HG02970 (cell line): Measurements from ENCODE around the gene WIPF3.

ENCODE experiments used
- ATAC-seq: cut with Tn5 transposase; IDR thresholded peaks from one replicate; pipeline ENCODE4 v1.9.1; 2021; ENCODE audit warnings: mild to moderate bottlenecking, moderate library complexity, moderate number of reproducible peaks; ENCODE audit not compliant: unreplicated experiment, low FRiP score

The WIPF3 gene

DNA sequence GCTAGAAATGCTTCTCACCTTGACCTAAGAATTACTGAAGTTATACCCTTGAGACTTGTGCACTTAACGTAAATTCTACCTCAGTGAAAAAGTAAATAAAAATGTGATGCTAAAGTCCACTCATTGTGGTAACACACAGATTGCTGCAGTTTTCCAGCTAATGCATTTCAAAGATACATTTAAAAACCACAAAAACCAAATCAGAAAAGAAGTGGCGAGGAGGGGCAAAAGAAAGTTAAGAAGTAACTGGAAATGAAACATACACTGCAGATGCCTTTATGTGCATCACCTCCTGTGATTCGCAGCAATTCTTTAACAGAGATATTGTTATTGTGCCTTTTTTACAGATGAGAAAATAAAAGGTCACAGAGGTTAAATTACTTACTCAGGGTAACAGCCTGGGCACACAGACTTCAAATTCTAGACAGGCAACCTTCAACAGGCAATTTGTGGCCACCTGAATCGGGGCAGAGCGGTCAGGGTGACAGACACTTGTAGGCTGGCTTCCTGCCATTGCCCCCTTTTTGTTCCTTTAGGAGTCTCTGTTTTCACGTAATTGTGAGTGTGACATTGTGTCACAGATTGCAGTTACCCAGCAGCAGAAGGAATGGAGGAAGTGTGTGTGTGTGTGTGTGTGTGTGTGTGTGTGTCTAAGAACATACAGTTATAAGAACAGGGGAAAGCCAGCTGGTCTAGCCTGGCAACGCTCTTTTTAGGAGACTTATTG, 1.9 kb downstream of the WIPF3 start:
- ATAC-seq: no peak

DNA sequence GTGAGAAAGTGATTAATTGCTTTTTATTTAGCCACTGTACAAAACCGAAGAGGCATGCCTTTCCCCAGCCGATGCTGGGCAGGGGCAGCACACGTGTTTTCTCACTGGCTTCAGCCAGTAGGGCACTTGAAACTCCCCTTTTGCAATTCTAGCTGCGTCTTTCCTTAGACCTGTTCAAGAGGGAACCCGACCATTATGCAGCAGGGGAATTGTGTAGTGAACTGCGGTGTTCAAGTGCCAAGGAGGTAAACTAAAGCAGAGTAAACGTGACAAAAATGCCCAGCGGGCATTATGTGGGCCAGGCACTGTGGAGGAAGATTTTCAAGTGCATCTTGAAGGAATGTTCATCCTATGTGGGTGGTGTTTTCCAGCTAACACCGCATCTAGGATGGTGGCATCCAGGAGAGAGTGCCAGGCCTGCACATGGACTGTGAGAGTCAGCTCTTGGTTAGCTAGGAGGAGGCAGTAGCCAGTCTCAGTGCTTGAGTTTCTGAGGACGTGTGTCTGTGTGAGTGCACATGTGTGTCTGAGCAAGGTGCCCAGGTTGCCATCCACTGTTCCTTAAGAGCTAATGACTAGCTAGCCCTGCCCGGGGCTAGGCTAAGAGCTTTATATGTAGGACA, 3.3 kb downstream of the WIPF3 start:
- no peak for ATAC-seq

DNA sequence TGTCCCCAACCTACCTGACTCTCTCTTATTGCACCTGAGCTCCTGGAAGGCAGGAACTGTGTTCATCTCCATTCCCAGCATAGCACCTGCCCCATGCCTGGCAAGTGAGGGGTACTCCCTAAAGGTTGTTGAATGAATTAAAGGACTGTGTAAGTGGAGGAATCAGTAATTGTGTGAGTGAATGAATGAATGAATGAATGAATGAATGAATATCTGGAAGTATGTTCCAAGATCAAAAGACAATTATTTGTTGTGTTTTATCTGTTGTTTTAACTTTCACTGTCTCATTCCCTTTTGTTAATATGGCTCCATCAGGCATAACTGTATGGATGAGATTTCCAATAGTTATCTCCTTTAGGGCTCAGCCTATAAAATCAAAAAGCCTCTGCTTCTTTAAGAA, 4.0 kb downstream of the WIPF3 start:
- no peak for ATAC-seq

DNA sequence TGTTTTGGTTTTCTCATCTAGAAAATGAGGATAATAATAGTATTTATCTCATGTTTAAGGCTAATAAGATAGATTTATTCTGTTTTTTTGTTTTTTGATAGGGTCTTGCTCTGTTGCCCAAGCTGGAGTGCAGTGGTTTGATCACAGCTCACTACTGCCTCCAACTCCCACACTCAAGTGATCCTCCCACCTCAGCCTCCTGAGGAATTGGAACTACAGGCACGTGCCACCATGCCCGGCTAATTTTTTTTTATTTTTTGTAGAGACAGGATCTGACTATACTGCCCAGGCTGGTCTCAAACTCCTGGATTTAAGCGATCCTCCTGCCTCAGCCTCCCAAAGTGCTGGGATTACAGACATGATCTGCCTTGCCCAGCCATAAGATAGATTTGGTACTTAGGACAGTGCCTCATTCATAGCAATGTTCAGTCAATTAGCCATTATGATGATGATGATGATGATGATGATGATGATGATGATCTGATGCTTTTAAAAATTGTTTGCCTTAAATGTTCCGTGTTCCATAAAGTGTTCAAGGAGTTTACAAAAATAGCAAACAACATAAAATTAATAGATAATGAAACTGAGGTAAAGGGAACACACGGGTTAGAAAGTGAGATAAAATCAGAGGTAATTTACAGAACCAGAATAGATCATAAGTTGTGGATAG, 4.6 kb downstream of the WIPF3 start:
- ATAC-seq: no peak

DNA sequence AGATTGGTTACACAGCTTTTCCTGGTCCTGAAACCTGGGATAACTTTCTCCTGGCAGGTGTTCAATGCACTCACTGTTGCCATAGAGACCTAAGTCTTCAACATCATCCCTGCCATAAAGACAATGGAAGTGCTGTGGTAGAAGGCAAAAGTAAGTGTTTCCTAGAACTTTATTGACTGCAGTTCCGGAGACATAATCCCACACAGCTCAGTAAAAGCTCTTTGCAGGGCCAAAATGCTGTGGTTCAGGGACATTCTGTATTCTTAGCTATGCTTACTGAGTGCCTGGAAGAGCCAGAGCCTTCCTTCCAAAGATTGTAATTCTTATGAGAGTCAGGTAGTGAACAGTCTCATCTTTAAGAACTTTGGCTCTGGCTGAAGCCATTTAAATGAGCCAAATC, 5.3 kb downstream of the WIPF3 start:
- ATAC-seq: no peak

DNA sequence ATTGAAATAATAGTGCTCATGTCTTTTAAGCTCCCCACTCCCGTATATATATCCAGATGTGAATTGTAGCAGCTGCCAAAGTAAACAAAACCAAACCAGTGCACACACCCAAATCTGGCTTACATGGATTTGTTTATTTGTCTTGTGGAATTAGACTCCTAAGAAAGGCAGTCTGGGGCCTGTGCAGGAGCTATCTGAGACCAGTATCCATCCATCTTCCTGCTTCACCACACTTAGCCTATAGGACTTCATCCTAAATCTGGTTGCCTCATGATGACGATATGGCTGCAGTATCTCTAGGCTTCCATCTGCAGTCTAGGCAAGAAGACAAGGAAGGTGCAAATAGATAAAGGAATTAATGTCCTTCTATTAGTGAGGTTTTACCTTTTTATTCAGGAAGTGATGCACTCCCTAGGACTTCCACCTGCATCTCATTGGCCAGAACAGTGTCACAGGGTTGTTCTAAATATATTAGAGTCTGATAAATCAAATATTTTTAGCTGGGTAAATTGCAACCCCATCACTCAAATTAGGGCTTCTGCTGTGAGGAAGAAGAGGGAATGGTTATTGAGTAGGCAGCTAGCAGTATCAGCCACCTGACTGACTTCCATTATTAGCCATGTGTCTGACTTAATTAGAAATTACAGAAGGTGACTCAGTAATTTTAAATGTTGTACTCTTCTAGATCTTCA, 6.0 kb downstream of the WIPF3 start:
- ATAC-seq: no peak

DNA sequence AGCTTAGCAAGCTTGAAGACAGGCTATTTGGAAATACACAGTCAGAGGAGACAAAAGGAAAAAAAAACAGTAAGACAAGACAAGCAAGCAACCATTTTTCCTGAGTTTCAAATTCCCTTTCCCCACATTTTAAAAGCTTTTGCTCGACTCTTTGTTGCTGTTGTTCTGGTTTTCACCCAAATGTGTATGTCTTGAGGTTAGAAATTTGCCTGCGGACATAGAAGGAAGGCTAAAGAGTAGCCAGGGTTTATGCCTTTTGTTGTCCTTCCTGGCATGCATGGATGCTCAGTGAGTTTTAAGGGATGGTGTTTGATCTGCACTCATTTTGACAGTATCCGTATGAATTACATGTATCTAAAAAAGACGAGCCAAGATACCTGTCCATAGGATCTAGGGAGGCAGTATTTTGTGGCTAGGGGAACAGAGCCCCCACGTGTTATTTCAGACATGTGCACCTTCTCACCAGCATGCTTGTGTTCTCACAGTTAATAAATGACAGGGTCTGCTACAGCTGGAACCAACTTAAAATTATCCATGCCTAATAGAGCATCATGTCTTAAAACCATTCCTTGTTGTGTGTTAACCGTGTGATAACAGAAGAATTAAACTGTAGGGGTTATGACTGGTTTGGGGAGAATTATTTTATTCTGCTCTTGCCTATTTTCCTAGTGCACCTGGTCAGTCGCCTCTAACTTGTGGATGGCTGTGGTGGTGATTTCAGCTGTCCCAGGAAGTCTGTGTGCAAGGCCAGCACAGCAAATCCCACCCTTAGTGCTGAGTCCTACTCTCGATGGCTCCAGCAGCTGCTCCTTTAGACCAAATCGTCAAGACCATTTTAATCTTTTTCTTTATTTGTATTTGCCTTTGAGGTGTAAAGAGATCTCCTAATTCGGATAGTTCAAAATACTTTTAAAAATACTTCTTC, 9.1 kb downstream of the WIPF3 start:
- ATAC-seq: no peak

DNA sequence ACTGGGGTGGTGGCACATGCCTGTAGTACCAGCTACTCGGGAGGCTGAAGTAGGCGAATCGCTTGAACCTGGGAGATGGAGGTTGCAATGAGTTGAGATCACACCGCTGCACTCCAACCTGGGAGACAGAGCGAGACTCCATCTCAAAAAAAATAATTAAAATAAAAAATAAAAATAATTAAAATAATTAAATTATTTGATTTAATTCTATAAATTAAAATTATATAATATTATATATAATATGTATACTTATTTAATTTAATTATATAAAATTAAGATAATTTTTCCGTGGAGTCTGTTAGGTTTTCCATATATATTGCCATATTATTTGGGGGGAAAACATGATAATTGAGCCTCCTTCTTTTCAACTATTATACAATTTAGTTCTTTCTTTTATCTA, 12.0 kb downstream of the WIPF3 start:
- ATAC-seq: no peak

DNA sequence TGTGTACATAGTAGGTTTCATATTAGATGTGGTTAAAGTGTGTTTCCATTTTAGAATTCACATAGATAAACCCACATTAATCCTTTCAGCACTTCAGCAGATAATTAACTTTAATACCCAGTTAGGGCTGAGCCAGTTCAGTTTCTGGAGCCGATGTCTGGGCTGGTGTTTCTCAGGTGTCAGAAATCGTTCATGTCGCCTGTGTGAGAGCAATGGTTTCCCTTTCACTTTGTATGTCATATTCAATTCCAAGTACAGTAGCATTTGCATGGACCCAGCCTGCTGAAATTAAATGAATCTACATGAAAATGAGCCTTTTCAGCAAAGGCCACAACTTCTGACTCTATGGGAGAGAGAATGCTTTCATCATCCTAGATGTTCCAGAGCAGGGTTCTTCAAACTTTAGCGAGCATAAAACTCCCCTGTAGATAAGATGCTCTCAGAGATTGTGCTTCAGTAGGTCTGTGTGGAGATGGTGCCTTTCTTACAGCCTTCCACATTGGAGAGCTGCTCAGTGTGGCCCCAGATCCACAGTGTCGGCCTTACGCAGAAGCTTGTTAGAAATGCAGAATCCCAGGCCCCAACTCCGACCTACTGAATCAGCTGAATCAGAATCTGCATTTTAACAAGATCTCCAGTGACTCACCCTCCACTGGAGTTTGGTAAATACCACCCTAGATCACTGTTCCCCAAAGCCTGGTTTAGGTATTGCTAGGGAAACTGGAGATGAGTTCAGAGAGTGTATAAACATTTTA, 19.6 kb downstream of the WIPF3 start:
- ATAC-seq: peak; percentile 82

DNA sequence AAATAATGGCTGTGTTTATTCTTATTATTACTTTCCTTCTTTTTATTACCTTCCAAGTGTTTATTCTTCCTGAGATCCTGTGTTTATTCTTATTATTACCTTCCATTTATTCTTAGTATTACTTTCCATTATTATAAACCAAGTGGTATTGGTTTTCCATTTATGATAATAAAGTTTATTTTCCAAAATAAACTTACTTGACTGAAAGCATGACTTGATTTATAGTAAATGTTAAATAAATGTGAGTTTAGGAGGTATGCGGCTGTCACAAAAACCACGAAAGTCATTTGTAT, 20.2 kb downstream of the WIPF3 start:
- no peak for ATAC-seq

DNA sequence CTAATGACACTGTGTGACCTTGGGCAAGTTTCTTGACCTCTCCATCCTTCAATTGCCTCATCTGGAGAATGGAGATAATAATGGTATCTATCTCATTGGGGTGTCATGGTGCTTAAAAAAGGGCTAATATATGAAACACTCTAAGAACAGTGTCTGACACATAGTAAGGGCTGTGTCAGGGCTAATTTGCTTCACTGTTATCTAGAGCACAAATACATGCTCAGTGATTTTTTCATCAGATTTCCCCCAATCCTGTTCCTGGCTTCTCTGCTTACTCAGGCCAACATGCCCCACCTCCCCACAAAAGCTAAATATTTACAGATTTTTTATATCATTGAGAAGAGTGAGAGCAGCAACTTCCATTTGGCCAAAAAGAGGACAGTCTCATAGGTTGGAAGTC, 20.6 kb downstream of the WIPF3 start:
- no peak for ATAC-seq

DNA sequence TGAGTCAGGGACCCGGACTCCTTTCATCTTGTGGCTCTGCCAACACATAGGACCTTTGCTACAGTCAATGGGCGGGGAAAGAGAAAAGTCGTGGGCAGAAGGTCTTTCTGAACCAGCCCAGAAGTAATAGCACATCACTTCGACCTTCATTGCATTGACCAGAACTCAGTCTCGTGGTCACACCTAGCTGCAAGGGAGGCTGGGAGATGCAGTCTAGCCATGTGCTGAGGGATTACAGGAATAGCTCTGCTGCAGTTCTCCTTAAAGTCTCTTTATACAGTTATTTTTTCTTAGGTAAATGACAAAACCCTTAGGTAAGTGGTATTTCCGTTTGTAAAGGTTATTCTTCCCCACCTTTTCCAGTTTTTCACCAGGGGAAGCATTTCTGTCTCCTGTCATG, 25.4 kb downstream of the WIPF3 start:
- no peak for ATAC-seq

DNA sequence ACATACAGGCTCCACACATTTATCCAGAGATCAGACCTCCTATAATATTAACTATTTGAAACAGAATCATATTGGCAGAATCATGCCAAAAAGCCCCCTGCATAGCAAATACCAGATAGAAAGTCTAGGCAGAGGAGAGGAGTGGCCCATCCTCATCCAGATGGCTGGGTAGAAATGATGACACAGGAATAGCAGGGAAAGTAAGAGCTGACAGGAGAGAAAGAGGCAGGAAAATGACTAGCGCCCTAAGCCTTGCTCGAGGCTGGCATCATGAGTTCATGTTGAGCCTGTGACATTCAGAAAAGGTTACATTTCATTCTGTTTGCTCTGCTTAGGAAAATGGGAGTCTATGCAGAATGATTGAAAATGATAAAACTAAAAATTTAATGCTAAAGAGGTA, 27.6 kb downstream of the WIPF3 start:
- no peak for ATAC-seq

DNA sequence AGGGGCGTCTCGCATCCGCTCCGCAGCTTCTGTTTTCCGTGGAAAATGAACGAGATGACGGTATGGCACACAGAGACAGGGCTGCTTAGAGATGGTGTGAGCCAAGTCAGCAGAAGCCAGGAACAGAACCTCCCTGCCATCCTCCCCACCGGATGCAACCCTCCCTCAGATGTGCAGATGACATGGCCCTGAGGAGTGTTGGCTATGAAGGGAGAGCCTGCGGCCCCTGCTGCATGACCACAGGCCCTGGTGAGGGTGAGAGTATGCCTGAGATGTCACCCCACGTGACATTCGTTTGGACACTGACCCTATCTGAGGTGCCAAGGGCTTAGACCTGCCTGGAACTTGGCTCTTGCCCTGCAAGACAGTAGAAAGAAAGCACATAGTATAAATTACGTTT, 29.4 kb downstream of the WIPF3 start:
- no peak for ATAC-seq

DNA sequence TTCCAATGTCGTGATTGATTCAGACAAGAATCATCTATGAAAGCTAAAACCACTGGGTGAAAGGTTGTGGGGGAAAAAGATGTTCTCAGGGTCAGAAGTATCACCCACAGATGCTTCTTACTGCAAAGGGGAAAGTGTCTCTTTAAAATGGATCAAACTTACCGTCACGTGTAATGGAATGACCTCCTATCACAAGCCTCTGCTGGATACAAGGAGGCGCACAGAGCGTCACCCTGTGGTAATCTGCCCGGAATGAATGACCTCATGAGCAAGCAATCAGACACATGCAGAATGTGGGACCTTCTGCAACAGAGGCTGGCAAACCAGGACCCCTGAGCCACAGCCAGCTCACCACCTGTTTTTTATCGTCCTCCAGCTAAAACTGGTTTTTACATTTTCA, 33.0 kb downstream of the WIPF3 start:
- no peak for ATAC-seq

DNA sequence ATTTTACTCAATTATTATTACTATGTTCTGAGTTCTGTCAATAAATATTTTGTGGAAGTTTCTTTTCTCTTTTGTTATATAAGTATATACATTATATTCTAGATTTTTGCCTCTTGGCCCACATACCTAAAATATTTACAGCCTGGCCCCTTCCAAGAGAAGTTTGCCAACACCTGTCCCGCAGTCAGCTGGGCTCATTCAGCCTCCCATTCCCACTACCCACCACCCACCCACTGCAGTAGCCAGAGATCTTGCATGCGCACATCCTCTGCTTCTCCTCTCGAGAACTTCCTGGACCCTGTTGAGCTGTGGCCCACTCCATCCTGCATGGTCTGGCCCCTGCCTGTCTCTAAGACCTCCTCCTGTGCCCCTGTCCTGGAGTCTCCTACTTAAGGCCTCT, 33.6 kb downstream of the WIPF3 start:
- no peak for ATAC-seq

DNA sequence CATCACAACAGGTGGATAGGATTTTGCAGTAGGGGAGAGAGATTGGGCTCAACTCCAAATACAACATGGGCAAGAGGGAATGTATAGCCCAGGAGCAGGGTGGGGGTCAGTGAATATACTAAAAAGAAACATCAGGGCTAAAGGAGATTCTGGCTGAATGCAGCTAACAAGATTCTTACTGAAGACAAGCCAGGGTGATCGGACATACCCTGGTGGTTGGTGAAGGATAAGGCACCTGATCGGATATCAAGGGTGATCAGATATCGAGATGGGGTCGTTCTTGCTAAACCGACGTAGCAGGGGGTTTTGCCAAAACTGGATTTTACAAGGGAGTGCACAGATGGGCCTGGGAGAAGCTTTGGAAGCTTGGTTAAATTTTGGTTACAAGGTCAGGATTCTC, 34.4 kb downstream of the WIPF3 start:
- no peak for ATAC-seq

DNA sequence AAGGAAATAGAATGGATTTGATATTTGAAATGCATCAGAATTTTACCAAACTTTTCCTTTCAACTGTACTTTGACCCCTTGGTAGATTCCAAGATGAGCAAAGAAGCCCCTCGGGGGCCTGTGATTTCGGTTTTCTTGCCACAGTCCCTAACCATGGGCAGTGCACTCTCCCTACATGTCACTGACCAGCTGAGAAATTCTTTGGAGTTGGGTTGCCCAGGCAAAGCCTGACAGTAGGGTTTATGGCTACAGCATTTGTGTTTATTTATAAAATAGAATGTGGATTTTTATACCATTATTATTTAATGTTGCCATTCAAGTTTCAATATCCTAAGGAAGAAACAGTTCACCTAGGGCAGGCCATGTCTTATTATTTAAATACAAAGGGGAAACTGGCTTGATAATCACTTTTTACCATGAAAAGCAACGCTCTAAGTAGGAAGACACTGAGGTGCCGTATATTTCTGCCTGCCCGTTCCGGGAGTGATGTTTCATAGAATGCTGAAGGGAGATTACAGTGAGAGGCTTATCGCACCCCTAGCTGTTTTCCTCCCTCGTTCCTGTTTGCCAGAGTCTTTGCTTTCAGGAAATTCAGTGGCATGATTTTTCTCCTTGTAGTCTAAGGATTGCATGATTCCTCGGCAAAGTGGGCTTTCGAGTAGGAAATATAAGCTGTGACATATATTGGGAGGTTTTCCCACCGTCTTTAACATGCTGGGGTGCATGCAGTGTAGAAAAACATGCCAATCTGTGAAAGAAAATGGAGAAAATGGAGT, 35.8 kb downstream of the WIPF3 start:
- no peak for ATAC-seq

DNA sequence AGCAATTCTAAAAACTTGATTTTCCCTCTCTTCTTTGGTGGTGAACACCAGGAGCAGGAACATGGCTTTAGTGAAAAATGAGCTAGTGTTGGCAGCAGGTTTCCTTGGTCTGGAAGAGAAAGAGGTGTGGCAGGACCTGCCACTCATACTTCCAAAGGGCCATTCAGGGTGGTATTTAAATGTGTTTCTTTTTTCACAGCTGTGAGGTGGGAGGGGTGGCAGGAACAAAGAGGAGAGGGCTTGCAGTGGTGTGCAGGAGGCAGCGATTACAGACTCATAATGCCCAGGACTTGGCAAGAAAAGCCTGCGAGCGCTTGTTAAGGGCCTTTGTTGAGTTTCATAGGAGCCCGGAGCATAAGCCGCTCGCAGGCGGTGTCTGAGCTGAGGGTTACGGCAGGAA, 36.8 kb downstream of the WIPF3 start:
- no peak for ATAC-seq
